Lower leg skin (tissue), 3 donors: ENCODE results near the gene TMEM190.

Experiments used
- CTCF ChIP-seq, 3 donors: fragments of 450-650 bp; IDR thresholded peaks; one replicate each; pipeline ENCODE4 v1.5.1; 2016; ENCODE audit warnings: antibody characterized with exemption in 3 of 3, mild to moderate bottlenecking in 3 of 3, moderate library complexity in 2 of 3
- POLR2A ChIP-seq, 2 donors: fragments of 450-650 bp; IDR thresholded peaks; one replicate each; pipeline ENCODE4 v1.6.1; 2016 to 2017; ENCODE audit warnings: antibody characterized with exemption in 2 of 2, mild to moderate bottlenecking in 1 of 2, moderate library complexity in 1 of 2

- no peak for TF ChIP-seq CTCF (IDR thresholded peaks at IDR 0.05)
- TF ChIP-seq POLR2A (IDR thresholded peaks at IDR 0.05), result no peak
Observed at GRCh38 chr19:55382013-55382412, 5.4 kb downstream of the TMEM190 start.
